Mesendoderm (in vitro differentiated cells): ENCODE results near the gene HOXA5.

ENCODE experiments used
- DNase-seq: peaks from one replicate; pipeline ENCODE4 v3.0.0; 2013
- H2AK5ac ChIP-seq: 2 replicates; pipeline ENCODE4 v1.6.1; 2013; ENCODE audit warnings: low read length, inconsistent platforms
- H2BK120ac ChIP-seq: 2 replicates; pipeline ENCODE4 v1.6.1; 2013; ENCODE audit warnings: low read depth, mild to moderate bottlenecking, low read length, moderate library complexity, mixed read lengths
- H2BK15ac ChIP-seq: replicated peaks from 2 replicates; pipeline ENCODE4 v1.6.1; 2013; ENCODE audit warnings: low read depth, mild to moderate bottlenecking, moderate library complexity
- H2BK5ac ChIP-seq: 2 replicates; pipeline ENCODE4 v1.6.1; 2013; ENCODE audit warnings: low read length, inconsistent platforms
- H3K18ac ChIP-seq: 2 replicates; pipeline ENCODE4 v1.6.1; 2013; ENCODE audit warnings: mild to moderate bottlenecking, low read length, mixed read lengths
- H3K23ac ChIP-seq: one replicate; pipeline ENCODE4 v1.6.1; 2013; ENCODE audit warnings: low read length
- H3K27ac ChIP-seq: 2 replicates; pipeline ENCODE4 v1.5.1; 2013; ENCODE audit warnings: low read depth, mild to moderate bottlenecking, inconsistent platforms, low read length, moderate library complexity
- H3K27me3 ChIP-seq: 2 replicates; pipeline ENCODE4 v1.6.1; 2013; ENCODE audit warnings: low read length, control low read depth, mild to moderate bottlenecking, inconsistent platforms; ENCODE audit not compliant: insufficient read depth, poor library complexity
- H3K36me3 ChIP-seq: 2 replicates; pipeline ENCODE4 v1.6.1; 2013; ENCODE audit warnings: low read length, inconsistent platforms; ENCODE audit not compliant: control insufficient read depth, insufficient read depth
- H3K4ac ChIP-seq: one replicate; pipeline ENCODE4 v1.6.1; 2013; ENCODE audit warnings: low read depth, mild to moderate bottlenecking, low read length, moderate library complexity
- H3K4me1 ChIP-seq: 2 replicates; pipeline ENCODE4 v1.6.1; 2013; ENCODE audit warnings: low read depth, low read length, inconsistent platforms; ENCODE audit not compliant: control insufficient read depth
- H3K4me2 ChIP-seq: 2 replicates; pipeline ENCODE4 v1.6.1; 2013; ENCODE audit warnings: low read length
- H3K4me3 ChIP-seq: 2 replicates; pipeline ENCODE4 v1.5.1; 2013; ENCODE audit warnings: mild to moderate bottlenecking, low read length
- H3K56ac ChIP-seq: one replicate; pipeline ENCODE4 v1.6.1; 2013; ENCODE audit warnings: low read length
- H3K79me1 ChIP-seq: 2 replicates; pipeline ENCODE4 v1.6.1; 2013; ENCODE audit warnings: low read length, inconsistent platforms
- H3K79me2 ChIP-seq: 2 replicates; pipeline ENCODE4 v1.6.1; 2013; ENCODE audit warnings: mild to moderate bottlenecking, low read length; ENCODE audit not compliant: control insufficient read depth, insufficient read depth
- H3K9ac ChIP-seq: 2 replicates; pipeline ENCODE4 v1.6.1; 2013; ENCODE audit warnings: low read length, inconsistent platforms
- H4K5ac ChIP-seq: one replicate; pipeline ENCODE4 v1.6.1; 2013; ENCODE audit warnings: low read length
- H4K8ac ChIP-seq: one replicate; pipeline ENCODE4 v1.6.1; 2013; ENCODE audit warnings: low read depth, mild to moderate bottlenecking, control low read depth, low read length, moderate library complexity
- WGBS: extraction: QIAGEN DNeasy Blood & Tissue Kit; methylation state at CpG from one replicate; pipeline ENCODE4 v1.1.7; 2013; ENCODE audit warnings: low lambda C conversion rate, missing lambda C conversion rate; ENCODE audit not compliant: insufficient coverage; ENCODE audit errors: extremely low coverage; 5-methylcytosine and 5-hydroxymethylcytosine counted together

HOXA5 gene

GRCh38 chr7:27111042-27111750 lies 32.3 kb downstream of the HOXA5 start:
- Histone ChIP-seq H3K79me2 (no peaks in the 10 kb centered on the region), H4K5ac (no peak overlapping the region), H3K4me1 (no peaks in the 10 kb centered on the region), H3K36me3 (no peaks in the 10 kb centered on the region), H2BK5ac (no peak overlapping the region), H4K8ac (no peak overlapping the region), H2BK120ac (no peak overlapping the region), H3K23ac (no peak overlapping the region), H3K4me2 (no peak overlapping the region), H3K18ac (no peak overlapping the region), H2AK5ac (no peak overlapping the region), H3K27me3 (peaks cover 82% of the 10 kb centered on the region), H3K56ac (no peak overlapping the region), H2BK15ac (no peak overlapping the region), H3K4ac (no peak overlapping the region), H3K79me1 (no peaks in the 10 kb centered on the region), H3K4me3 (no peak overlapping the region), H3K9ac (no peak overlapping the region), H3K27ac (no peak overlapping the region)
- WGBS: no CpG with 5 or more reads among the region's 6 CpGs
- DNase-seq: no peak

- H3K4me1 ChIP-seq: no peaks in the 10 kb centered on the region
- H3K79me1 ChIP-seq: no peaks in the 10 kb centered on the region
- H2AK5ac ChIP-seq: no peak overlapping the region
- H3K36me3 ChIP-seq: no peaks in the 10 kb centered on the region
- H3K27me3 ChIP-seq: peaks cover 82% of the 10 kb centered on the region
- H2BK5ac ChIP-seq: no peak overlapping the region
- H3K4me3 ChIP-seq: no peak overlapping the region
- no peaks in the 10 kb centered on the region for H3K79me2 ChIP-seq
- no peak overlapping the region for H3K9ac ChIP-seq
- H4K5ac ChIP-seq: no peak overlapping the region
- H3K18ac ChIP-seq: no peak overlapping the region
- H3K4ac ChIP-seq: no peak overlapping the region
- peak; percentile 43 for DNase-seq
- H3K23ac ChIP-seq: no peak overlapping the region
- H4K8ac ChIP-seq: no peak overlapping the region
- no peak overlapping the region for H3K27ac ChIP-seq
- H2BK120ac ChIP-seq: no peak overlapping the region
- no CpG with 5 or more reads among the region's 66 CpGs for WGBS
- peak overlapping the region; percentile 64 for H3K4me2 ChIP-seq
- no peak overlapping the region for H2BK15ac ChIP-seq
- no peak overlapping the region for H3K56ac ChIP-seq
These were observed 33.1 kb downstream of the HOXA5 start for GRCh38 chr7:27110186-27111031.

GRCh38 chr7:27109466-27110185 lies 33.9 kb downstream of the HOXA5 start:
- Histone ChIP-seq H3K18ac (no peak overlapping the region), H3K56ac (no peak overlapping the region), H3K4me1 (no peaks in the 10 kb centered on the region), H3K36me3 (no peaks in the 10 kb centered on the region), H3K79me2 (no peaks in the 10 kb centered on the region), H4K8ac (no peak overlapping the region), H3K4ac (no peak overlapping the region), H3K27me3 (peaks cover 82% of the 10 kb centered on the region), H3K4me2 (no peak overlapping the region), H3K79me1 (no peaks in the 10 kb centered on the region), H2BK5ac (no peak overlapping the region), H4K5ac (no peak overlapping the region), H3K27ac (no peak overlapping the region), H3K23ac (no peak overlapping the region), H3K9ac (no peak overlapping the region), H2BK120ac (no peak overlapping the region), H3K4me3 (no peak overlapping the region), H2AK5ac (no peak overlapping the region), H2BK15ac (no peak overlapping the region)
- WGBS: no CpG with 5 or more reads among the region's 4 CpGs
- DNase-seq: no peak

GRCh38 chr7:27108390-27109127 lies 34.9 kb downstream of the HOXA5 start:
- Histone ChIP-seq H3K56ac (peak overlapping the region; percentile 56), H3K4me2 (peak overlapping the region; percentile 20), H3K36me3 (no peaks in the 10 kb centered on the region), H2BK15ac (no peak overlapping the region), H2BK120ac (no peak overlapping the region), H3K27ac (no peak overlapping the region), H3K23ac (no peak overlapping the region), H3K4me3 (no peak overlapping the region), H4K8ac (no peak overlapping the region), H3K4ac (no peak overlapping the region), H2AK5ac (no peak overlapping the region), H3K27me3 (peaks cover 87% of the 10 kb centered on the region), H3K79me1 (no peaks in the 10 kb centered on the region), H3K18ac (no peak overlapping the region), H2BK5ac (no peak overlapping the region), H4K5ac (no peak overlapping the region), H3K79me2 (no peaks in the 10 kb centered on the region), H3K4me1 (no peaks in the 10 kb centered on the region), H3K9ac (no peak overlapping the region)
- WGBS: no CpG with 5 or more reads among the region's 41 CpGs
- peak; percentile 81 for DNase-seq

GRCh38 chr7:27107391-27108381 lies 35.8 kb downstream of the HOXA5 start:
- no peaks in the 10 kb centered on the region for H3K36me3 ChIP-seq
- H3K4me1 ChIP-seq: no peaks in the 10 kb centered on the region
- DNase-seq: no peak
- H3K27ac ChIP-seq: no peak overlapping the region
- no peak overlapping the region for H2BK5ac ChIP-seq
- H2BK15ac ChIP-seq: no peak overlapping the region
- no peak overlapping the region for H3K23ac ChIP-seq
- no peak overlapping the region for H2AK5ac ChIP-seq
- H3K18ac ChIP-seq: no peak overlapping the region
- H3K56ac ChIP-seq: no peak overlapping the region
- no peak overlapping the region for H4K5ac ChIP-seq
- H3K79me1 ChIP-seq: no peaks in the 10 kb centered on the region
- no peak overlapping the region for H3K4ac ChIP-seq
- no peak overlapping the region for H4K8ac ChIP-seq
- H3K4me2 ChIP-seq: no peak overlapping the region
- H3K9ac ChIP-seq: no peak overlapping the region
- peaks cover 88% of the 10 kb centered on the region for H3K27me3 ChIP-seq
- WGBS: no CpG with 5 or more reads among the region's 47 CpGs
- no peak overlapping the region for H3K4me3 ChIP-seq
- H3K79me2 ChIP-seq: no peaks in the 10 kb centered on the region
- H2BK120ac ChIP-seq: no peak overlapping the region
